Measurements from ENCODE around the gene IFNA21.
A peak's percentile ranks its signal among the peaks of the same experiment; 100 is the strongest.
"Not testable (repeated sequence)": the region's sequence is repeated elsewhere in the genome, so short reads cannot be mapped to it uniquely, and the experiment has no call there.

The IFNA21 gene

GRCh38 chr9:21166560-21166959, at the start of gene IFNA21:
Gene IFNA21 (minus strand): TSS chr9:21166660. CDS start chr9:21166612, 48 bp downstream.
- not testable (repeated sequence) for DNase-seq

DNA sequence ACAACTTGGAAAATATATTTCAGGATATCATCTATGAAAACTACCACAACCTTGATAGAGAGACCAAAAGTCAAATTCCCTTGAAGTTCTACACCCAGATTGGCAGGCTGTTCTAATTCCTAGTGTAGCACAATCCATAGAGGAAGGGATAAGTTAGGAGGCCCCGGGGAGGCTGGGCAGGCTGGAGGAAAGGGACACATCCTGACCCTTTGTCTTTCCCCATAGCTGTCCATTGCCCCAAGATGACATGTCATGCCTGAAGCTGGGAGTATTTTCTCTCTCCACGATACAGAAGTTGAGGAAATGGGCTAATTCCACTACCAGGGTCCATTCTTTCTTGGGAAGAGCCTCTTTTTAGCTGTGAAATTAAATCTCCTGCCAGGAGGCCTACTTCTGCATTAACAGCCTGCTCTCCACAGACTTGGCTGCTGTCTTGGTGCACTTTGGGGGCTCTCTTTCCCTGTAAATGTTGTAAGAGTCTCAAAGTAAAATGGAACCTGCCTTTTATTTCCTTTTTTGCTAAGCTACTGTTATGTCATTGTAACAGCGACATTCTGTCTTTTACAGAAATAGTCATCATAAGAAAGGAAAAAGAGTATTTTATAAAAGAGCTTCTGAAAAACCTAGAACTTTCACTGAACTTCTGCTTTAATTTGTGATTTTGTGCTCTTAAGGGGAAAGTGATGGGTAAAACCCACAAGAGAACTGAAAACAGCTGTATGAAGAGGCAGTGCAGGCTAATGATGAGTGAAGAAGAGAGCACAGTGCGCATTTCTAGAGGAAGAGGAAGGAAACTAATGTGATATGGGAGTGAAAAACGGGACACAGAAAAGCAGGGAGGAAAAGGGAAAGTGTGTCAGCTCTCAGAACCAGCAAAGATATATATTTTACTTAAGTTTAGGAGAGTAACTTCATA, 47.2 kb upstream of the IFNA21 start:
- DNase-seq, result not testable (repeated sequence)

GRCh38 chr9:21212160-21212559, 45.7 kb upstream of the IFNA21 start:
- DNase-seq, result not testable (repeated sequence)

GRCh38 chr9:21210782-21211181, 44.3 kb upstream of the IFNA21 start:
- DNase-seq, result not testable (repeated sequence)

DNA sequence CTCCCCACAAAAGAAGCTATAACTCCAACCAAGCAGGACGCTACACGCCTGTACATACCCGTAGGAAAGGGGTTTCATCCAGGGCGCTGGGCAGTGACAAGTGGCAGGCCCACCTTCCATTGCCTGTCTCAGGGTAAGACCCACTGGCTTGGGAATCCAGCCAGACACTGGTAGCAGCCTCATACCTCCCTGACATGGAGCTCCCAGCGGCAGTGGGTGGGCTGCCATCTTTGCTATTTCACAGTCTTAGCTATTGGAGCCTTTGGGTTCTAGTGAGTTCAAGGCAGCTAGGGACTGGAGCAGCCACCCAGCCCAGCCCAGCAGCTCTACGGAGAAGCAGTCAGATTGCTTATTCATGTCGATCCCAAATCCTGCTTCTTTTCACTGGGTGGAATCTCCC, 43.9 kb upstream of the IFNA21 start:
- no peak for DNase-seq

- DNase-seq, result not testable (repeated sequence)
Observed at GRCh38 chr9:21207043-21207442, 40.6 kb upstream of the IFNA21 start, which contains the start of gene IFNA10. Gene IFNA10 (minus strand): TSS chr9:21207143. CDS start chr9:21207097, 46 bp downstream.

GRCh38 chr9:21205204-21205603, 38.7 kb upstream of the IFNA21 start:
- DNase-seq, result no peak

DNA sequence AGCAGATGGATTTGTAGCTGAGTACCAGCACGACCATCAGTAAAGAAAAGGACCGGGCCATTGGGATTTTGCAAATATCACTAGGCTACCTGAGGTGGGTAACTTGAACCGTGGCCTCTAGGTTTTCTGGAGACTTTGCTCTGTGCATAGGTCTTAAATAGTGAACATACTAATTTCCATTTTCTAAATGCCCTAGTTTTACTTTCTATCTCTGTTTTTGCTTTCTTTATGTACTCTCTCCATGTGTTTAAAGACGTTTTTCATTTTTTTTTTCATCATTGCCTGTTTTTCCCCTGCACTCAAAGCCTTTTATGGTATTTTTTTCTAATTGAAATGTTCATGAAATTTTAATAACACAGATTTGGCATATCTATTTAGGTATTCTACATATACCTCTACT, 35.6 kb upstream of the IFNA21 start, which contains the start of gene IFNA7:
Gene IFNA7 (minus strand): TSS at position 101 of the 400 bp plus-strand sequence. CDS start 40 bp downstream, at position 61.
- DNase-seq, result not testable (repeated sequence)

- peak in 1 of 14 donors; percentile 12 for DNase-seq
Observed at GRCh38 chr9:21194867-21195776, 28.7 kb upstream of the IFNA21 start.

DNA sequence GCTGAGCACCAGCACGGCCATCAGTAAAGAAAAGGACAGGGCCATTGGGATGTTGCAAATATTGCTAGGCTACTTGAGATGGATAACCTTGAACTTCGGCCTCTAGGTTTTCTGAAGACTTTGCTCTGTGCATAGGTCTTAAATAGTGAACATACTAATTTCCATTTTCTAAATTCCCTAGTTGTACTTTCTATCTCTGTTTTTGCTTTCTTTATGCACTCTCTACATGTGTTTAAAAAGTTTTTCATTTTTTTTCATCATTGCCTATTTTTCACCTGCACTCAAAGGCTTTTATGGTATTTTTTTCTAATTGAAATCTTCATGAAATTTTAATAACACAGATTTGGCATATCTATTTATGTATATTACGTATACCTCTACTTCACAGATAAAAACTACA, 21.0 kb upstream of the IFNA21 start, which contains the start of gene IFNA4:
Gene IFNA4 (minus strand): TSS at position 101 of the 400 bp plus-strand sequence. CDS start 56 bp downstream, at position 45.
- not testable (repeated sequence) for DNase-seq

DNA sequence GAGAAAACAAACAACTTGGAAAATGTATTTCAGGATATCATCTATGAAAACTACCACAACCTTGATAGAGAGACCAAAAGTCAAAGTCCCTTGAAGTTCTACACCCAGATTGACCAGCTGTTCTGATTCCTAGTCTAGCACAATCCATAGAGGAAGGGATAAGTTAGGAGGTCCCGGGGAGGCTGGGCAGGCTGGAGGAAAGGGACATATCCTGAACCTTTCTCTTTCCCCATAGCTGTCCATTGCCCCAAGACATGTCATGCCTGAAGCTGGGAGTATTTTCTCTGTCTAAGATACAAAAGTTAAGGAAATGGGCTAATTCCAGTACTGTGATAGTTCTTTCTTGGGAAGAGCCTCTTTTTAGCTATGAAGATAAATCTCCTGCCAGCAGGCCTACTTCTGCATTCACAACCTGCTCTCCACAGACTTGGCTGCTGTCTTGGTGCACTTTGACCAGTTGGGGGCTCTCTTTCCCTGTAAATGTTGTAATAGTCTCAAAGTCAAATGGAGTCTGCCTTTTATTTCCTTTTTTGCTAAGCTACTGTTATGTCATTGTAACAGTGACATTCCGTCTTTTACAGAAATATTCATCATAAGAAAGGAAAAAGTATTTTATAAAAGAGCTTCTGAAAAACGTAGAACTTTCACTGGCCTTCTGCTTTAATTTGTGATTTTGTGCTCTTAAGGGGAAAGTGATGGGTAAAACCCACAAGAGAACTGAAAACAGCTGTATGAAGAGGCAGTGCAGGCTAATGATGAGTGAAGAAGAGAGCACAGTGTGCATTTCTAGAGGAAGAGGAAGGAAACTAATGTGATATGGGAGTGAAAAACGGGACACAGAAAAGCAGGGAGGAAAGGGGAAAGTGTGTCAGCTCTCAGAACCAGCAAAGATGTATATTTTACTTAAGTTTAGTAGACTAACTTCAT, 16.6 kb upstream of the IFNA21 start:
- not testable (repeated sequence) for DNase-seq

DNA sequence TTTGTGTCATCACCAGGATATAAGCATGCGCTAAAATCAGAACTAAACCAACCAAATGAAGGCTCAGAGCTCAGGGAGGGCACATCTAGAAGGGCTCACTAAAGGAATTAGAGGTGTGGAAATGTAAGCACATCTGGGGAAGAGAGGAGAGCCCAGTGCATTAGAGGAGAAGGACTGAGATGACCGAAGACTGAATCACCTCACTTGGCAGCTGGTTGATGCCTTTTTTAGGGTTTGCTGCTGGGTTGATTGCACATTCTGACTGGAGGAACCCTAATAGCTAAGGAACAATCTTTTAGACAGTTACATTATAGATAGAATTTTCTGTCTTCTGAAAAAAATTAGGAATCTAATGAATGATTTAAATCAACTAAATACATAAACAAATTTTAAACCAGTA, 8.2 kb upstream of the IFNA21 start:
- no peak for DNase-seq

- no peak for DNase-seq
Observed at GRCh38 chr9:21172156-21172555, 5.7 kb upstream of the IFNA21 start.

GRCh38 chr9:21171351-21171750, 4.9 kb upstream of the IFNA21 start:
- no peak for DNase-seq

- no peak for DNase-seq
Observed at GRCh38 chr9:21165516-21165915, 944 bp downstream of the IFNA21 start.

DNA sequence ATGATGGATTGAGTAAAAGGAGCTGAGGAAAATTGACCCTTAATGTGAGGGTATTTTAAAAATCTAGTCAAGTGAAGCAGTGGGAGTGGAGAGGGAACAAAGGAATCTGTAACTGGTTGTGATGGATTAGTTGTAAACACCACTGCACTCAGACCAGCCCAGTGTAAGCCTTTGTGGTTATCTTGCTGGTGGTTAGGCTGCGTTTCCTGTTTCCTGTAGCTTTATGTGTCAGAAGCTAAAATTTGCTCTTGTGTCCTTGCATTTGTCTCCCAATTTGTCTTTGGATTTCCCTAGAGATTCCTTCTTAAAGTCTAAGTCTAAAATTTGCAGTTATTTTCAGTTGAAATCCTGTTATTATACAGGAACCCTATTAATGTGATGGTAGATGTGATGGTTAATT, 6.3 kb downstream of the IFNA21 start:
- no peak for DNase-seq

DNA sequence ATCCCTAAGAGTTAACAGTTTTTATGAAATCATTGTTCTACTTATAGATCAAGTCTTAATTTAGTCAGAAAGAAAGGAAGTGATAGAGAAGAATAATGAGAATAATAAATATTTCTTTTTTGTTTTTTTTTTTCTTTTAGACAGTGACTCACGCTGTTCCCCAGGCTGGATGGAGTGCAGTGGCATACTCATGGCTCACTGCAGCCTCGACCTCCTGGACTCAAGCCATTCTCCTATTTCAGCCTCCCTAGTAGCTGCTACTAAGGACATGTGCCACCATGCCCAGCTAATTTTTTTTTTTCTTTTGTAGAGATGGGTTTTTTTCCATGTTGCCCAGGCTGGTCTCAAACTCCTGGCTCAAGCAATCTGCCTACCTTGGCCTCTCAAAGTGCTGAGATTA, 11.0 kb downstream of the IFNA21 start:
- no peak for DNase-seq

DNA sequence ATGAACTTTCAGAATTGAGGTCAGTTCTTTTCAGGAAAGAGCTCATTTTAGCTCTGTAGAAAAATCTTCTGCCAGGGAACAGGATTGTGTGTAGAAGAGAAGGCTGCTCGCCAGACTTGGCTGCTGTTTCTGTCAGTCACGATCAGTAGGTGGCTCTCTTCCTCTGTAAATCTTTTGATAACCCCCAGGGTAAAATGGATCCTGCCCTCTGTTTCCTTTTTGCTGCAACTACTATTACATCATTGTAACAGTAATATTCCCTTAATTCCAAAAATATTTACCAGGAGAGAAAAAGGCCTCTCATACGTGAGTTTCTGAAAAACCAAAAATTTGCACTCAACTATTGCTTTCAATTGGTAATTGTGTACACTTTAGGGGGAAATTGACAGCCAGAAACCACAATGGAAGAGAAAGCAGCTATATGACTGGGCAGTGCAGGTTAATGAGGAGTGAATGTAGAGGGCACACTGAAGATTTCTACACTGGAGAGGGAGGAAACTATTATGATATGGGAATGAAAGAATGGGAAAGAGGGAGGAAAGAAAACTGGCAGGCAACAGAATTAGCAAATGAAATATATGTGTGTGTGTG, 12.3 kb downstream of the IFNA21 start:
- peak in 2 of 14 donors; percentile 0 to 5 for DNase-seq

GRCh38 chr9:21153336-21154017, 13.0 kb downstream of the IFNA21 start:
- no peak for DNase-seq

DNA sequence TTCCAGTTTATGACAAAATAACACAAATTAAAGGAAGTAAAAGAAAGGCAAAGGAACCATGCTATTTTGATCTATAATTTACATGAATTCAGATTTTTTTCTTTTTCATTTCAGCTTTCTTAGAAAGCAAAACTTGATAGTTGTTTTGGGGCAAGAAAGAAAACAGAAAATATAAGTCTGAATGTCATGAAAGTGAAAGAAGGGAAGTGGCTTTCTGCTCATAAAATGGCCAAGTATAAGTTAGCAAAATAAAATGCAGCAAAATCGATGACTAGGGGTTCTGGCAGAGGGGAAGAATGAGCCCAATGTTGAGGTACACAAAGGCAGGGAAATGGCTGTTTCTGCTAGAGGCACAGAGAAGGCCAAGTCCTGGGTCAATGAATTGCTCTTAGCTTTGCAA, 21.9 kb downstream of the IFNA21 start:
- DNase-seq, result no peak
